Endothelial cell (in vitro differentiated cells): ENCODE results near the gene FHOD3. TPM values are rescaled to one million over a fixed set of nuclear protein-coding genes. Genes with fewer than 3 reads are reported as not detected.

ENCODE experiments used
- DNase-seq: peaks from one replicate; pipeline ENCODE4 v3.0.0; 2021; ENCODE audit warnings: low spot score
- H3K27ac Mint-ChIP-seq: one replicate; pipeline ENCODE4 v1.8.0; 2021; ENCODE audit warnings: mixed read lengths, inconsistent platforms; ENCODE audit not compliant: unreplicated experiment
- H3K27me3 Mint-ChIP-seq: one replicate; pipeline ENCODE4 v1.8.0; 2021; ENCODE audit warnings: mild to moderate bottlenecking, moderate library complexity, mixed read lengths, inconsistent platforms; ENCODE audit not compliant: unreplicated experiment
- H3K36me3 Mint-ChIP-seq: one replicate; pipeline ENCODE4 v1.8.0; 2021; ENCODE audit warnings: mild to moderate bottlenecking, low read depth, mixed read lengths, inconsistent platforms; ENCODE audit not compliant: unreplicated experiment
- H3K4me1 Mint-ChIP-seq: one replicate; pipeline ENCODE4 v1.8.0; 2021; ENCODE audit warnings: mild to moderate bottlenecking, mixed read lengths, inconsistent platforms; ENCODE audit not compliant: unreplicated experiment
- H3K4me3 Mint-ChIP-seq: one replicate; pipeline ENCODE4 v1.8.0; 2021; ENCODE audit warnings: mild to moderate bottlenecking, mixed read lengths, inconsistent platforms; ENCODE audit not compliant: unreplicated experiment
- H3K9me3 Mint-ChIP-seq: one replicate; pipeline ENCODE4 v1.8.0; 2021; ENCODE audit warnings: mixed read lengths, inconsistent platforms; ENCODE audit not compliant: unreplicated experiment
- total RNA-seq: library from RNA; stranded (reverse); fragmentation: NEBNext Ultra II Directional; extraction: Animal tissue kit (Norgen Biotek cat#: 25700); gene quantifications from one replicate; pipeline ENCODE4 v1.2.1, GENCODE V29; 2021; ENCODE audit not compliant: unreplicated experiment
- TF ChIP-seq, protein P1 (sequence below): fragments of 200-600 bp; sonication (generic); IDR thresholded peaks from one replicate; pipeline ENCODE4 v1.5.0; 2021; ENCODE audit warnings: antibody characterized with exemption; ENCODE audit not compliant: unreplicated experiment

Gene FHOD3
- total RNA-seq, 1 donor from 2014 or later, result 0.67 TPM

DNA sequence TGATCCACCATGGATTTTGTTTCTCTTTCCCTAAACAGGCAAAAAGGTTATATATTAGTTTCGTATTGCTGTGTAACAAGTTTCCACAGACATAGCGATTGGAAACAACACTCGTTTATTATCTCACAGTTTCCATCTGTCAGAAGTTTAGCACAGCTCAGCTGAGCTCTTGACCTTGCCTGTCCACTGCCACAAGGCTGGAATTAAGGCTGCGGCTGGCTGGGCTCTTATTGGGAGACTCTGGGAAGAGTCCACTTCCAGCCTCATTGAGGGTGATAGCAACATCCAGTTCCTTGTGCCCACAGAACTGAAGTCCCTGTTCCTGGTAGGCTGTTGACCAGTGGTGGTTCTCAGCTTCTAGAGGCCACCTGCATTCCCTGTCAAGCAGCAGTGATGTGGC, 410.9 kb downstream of the FHOD3 start:
- peaks cover 4% of the 10 kb centered on the region for H3K27me3 Mint-ChIP-seq
- DNase-seq, result no peak
- TF ChIP-seq, protein P1, sequence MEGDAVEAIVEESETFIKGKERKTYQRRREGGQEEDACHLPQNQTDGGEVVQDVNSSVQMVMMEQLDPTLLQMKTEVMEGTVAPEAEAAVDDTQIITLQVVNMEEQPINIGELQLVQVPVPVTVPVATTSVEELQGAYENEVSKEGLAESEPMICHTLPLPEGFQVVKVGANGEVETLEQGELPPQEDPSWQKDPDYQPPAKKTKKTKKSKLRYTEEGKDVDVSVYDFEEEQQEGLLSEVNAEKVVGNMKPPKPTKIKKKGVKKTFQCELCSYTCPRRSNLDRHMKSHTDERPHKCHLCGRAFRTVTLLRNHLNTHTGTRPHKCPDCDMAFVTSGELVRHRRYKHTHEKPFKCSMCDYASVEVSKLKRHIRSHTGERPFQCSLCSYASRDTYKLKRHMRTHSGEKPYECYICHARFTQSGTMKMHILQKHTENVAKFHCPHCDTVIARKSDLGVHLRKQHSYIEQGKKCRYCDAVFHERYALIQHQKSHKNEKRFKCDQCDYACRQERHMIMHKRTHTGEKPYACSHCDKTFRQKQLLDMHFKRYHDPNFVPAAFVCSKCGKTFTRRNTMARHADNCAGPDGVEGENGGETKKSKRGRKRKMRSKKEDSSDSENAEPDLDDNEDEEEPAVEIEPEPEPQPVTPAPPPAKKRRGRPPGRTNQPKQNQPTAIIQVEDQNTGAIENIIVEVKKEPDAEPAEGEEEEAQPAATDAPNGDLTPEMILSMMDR, result no peak
- H3K27ac Mint-ChIP-seq, result no peak overlapping the region
- H3K4me1 Mint-ChIP-seq, result peaks cover 10% of the 10 kb centered on the region
- H3K4me3 Mint-ChIP-seq, result no peak overlapping the region
- H3K9me3 Mint-ChIP-seq, result no peaks in the 10 kb centered on the region
- no peaks in the 10 kb centered on the region for H3K36me3 Mint-ChIP-seq

DNA sequence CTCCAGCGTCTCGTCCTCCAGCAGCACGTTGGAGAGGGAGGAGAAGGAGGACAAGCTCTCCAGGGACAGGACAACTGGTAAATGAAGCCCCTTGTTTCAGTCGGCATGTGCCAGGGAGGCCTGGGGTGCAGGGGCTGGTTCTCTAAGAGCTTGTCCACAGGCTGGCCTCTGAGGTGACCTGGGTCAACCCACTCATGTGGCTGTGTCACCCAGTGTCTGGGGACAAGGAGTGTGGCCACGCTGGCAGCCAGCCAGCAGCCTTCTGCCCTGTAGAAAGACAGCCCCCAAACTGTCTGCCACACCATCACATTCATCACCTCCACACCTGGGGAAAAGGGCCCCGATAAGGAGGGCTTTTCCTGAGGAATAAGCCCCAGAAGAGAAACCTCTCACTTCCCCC, 411.8 kb downstream of the FHOD3 start:
- TF ChIP-seq, protein P1, result no peak
- Mint-ChIP-seq H3K4me1 (peaks cover 10% of the 10 kb centered on the region), H3K27me3 (peaks cover 2% of the 10 kb centered on the region), H3K36me3 (no peaks in the 10 kb centered on the region), H3K9me3 (no peaks in the 10 kb centered on the region), H3K4me3 (no peak overlapping the region), H3K27ac (no peak overlapping the region)
- DNase-seq, result no peak

DNA sequence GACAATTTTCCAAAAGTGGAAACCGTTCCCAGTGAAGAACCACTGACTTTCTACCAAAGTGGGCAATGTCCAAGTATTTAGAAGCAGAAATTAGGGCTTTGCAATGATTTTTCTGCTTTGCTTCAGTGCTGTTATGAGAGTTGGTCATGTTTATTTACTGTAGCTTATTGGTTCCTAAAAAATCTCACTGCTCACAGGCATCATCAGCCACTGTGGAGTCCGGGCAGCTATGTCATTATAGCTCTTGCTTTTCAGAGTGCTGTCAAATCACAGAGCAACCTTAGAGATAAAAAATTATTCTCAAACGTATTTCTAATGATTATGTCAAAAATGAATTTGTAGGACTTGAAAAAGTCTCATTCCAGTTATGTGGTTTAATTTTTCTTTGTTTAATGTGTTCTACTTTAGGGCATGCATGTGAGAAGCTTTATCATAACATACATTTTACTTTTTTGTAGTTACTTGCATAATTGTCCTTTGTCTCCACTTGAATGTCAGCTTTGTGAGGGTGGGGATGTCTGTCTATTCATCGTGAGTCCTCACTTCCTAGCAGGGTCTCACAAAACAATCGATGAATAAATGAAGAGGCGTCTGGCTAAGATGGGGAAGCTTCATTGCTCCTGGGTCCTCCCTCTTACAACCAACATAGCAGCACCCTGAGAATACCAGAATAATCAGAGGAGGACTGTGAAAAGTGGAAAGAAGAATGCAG, 413.7 kb downstream of the FHOD3 start:
- H3K36me3 Mint-ChIP-seq, result no peaks in the 10 kb centered on the region
- no peaks in the 10 kb centered on the region for H3K4me1 Mint-ChIP-seq
- TF ChIP-seq, protein P1, result no peak
- H3K9me3 Mint-ChIP-seq, result no peaks in the 10 kb centered on the region
- DNase-seq, result no peak
- no peak overlapping the region for H3K27ac Mint-ChIP-seq
- H3K4me3 Mint-ChIP-seq, result no peak overlapping the region
- no peaks in the 10 kb centered on the region for H3K27me3 Mint-ChIP-seq

DNA sequence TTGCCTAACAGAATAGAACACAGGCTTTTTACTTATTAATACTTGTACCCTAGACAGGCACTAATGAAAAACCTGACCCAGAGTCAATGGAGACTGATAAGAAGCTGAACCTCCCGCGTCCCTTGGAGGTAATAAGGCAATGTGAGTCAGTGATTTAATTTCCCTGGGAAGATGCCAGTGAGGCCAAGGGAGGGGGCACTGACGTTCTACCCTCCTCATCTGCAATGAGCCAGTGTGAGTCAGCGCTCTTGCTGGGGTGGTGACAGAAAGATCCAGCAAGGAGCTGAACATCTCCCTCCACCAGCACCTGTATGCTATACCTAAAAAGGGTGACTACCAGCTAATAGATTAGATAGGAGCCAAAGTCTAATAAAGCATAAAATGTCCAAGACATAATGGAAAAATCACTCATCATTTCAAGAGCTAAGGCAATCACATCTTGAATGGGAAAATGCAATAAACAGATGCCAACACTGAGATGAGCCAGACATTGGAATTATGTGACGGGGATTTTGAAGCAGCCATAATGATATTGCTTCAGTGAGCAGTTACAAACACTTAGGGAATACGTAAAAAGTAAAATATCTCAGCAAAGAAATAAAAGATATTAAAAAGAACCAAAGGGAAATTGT, 414.4 kb downstream of the FHOD3 start:
- H3K4me3 Mint-ChIP-seq, result no peak overlapping the region
- TF ChIP-seq, protein P1, result no peak
- H3K9me3 Mint-ChIP-seq, result no peaks in the 10 kb centered on the region
- no peaks in the 10 kb centered on the region for H3K27me3 Mint-ChIP-seq
- H3K27ac Mint-ChIP-seq, result no peak overlapping the region
- no peaks in the 10 kb centered on the region for H3K4me1 Mint-ChIP-seq
- DNase-seq, result no peak
- no peaks in the 10 kb centered on the region for H3K36me3 Mint-ChIP-seq

DNA sequence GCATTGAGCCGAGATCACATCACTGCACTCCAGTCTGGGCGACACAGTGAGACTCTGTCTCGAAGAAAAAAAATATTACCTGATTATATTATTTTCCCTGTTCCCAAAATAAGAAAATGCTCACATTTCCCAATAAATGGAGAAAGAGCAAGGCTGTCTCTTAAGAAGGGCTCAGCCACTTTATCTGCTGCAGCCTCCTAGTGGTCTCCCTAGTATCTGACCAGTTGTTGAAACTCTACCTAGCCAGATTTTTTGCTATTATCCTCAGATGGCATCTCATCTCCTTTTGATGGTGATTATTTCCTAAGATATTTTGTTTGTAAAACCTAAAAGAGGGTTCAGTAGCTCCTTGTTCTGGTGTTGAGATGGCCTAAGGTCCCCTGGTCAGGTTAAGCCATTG, 417.0 kb downstream of the FHOD3 start:
- Mint-ChIP-seq H3K36me3 (no peaks in the 10 kb centered on the region), H3K27ac (no peak overlapping the region), H3K9me3 (no peaks in the 10 kb centered on the region), H3K4me3 (no peak overlapping the region), H3K27me3 (no peaks in the 10 kb centered on the region), H3K4me1 (peaks cover 2% of the 10 kb centered on the region)
- DNase-seq, result no peak
- TF ChIP-seq, protein P1, result no peak
